Esophagus muscularis mucosa (tissue), 4 donors: Measurements from ENCODE around the gene GABRR2. TPM values are rescaled to one million over a fixed set of nuclear protein-coding genes. Genes with fewer than 3 reads are reported as not detected.
"Not testable (repeated sequence)": the region's sequence is repeated elsewhere in the genome, so short reads cannot be mapped to it uniquely, and the experiment has no call there.

Source experiments
- DNase-seq: peaks from one replicate; pipeline ENCODE4 v3.0.0-alpha.2; 2017; ENCODE audit errors: extremely low spot score
- H3K27ac ChIP-seq, 4 donors: fragments of 200-600 bp; sonication (generic); replicated peaks in 1 of 4; 1 replicate in 3 of 4; 2 replicates in 1 of 4; pipeline ENCODE4 v1.5.1; 2016 to 2019; ENCODE audit warnings: mild to moderate bottlenecking in 1 of 4
- H3K27me3 ChIP-seq, 4 donors: fragments of 200-600 bp; sonication (generic); one replicate each; pipeline versions ENCODE4 v1.5.1 to v1.6.0; 2016 to 2019
- H3K36me3 ChIP-seq, 4 donors: fragments of 200-600 bp; sonication (generic); one replicate each; pipeline ENCODE4 v1.5.1; 2016 to 2019
- H3K4me1 ChIP-seq, 4 donors: fragments of 200-600 bp; sonication (generic); one replicate each; pipeline ENCODE4 v1.5.1; 2016 to 2019
- H3K4me3 ChIP-seq, 4 donors: fragments of 200-600 bp; sonication (generic); 1 replicate in 2 of 4; 2 replicates in 2 of 4; pipeline ENCODE4 v1.5.1; 2016 to 2019; ENCODE audit warnings: mild to moderate bottlenecking in 4 of 4, moderate library complexity in 1 of 4
- H3K9me3 ChIP-seq, 4 donors: fragments of 200-600 bp; sonication (generic); 1 replicate in 3 of 4; 2 replicates in 1 of 4; pipeline ENCODE4 v1.5.1; 2016 to 2019
- CTCF ChIP-seq, 3 experiments: fragments of 200-600 bp in 2 of 3; fragments of 450-650 bp in 1 of 3; sonication (generic) in 2 of 3; IDR thresholded peaks; one replicate each; pipeline ENCODE4 v1.5.1; 2017 to 2019; ENCODE audit warnings: antibody characterized with exemption in 3 of 3, mild to moderate bottlenecking in 2 of 3, moderate library complexity in 1 of 3
- EP300 ChIP-seq: sonication (generic); formaldehyde crosslinking; IDR thresholded peaks from one replicate; pipeline ENCODE4 v1.6.1; 2017; ENCODE audit warnings: antibody characterized with exemption
- POLR2A ChIP-seq: fragments of 450-650 bp; IDR thresholded peaks from one replicate; pipeline ENCODE4 v1.6.1; 2017; ENCODE audit warnings: antibody characterized with exemption, moderate library complexity, mild to moderate bottlenecking, low read depth
- POLR2AphosphoS5 ChIP-seq, 2 donors: sonication (generic); formaldehyde crosslinking; IDR thresholded peaks; one replicate each; pipeline ENCODE4 v1.6.1; 2017; ENCODE audit warnings: antibody characterized with exemption in 2 of 2
- WGBS: methylation state at CpG from one replicate; pipeline ENCODE4 v1.1.5; 2018; 5-methylcytosine and 5-hydroxymethylcytosine counted together
- intact Hi-C: fragments of 100-400 bp; cut with DNase I; formaldehyde crosslinking; loops from one replicate; pipeline ENCODE4 v1.15.1; 2023
- total RNA-seq, 4 donors: library from RNA; depleted of rRNA; stranded (reverse); fragments of >200 nt; gene quantifications; one replicate each; pipeline versions ENCODE4 v1.1.0 to v1.2.1, GENCODE V29; 2016

GABRR2 gene
- total RNA-seq, 4 donors from 2014 or later: 0.33 to 0.46 (median 0.45) TPM; not detected in 1

DNA sequence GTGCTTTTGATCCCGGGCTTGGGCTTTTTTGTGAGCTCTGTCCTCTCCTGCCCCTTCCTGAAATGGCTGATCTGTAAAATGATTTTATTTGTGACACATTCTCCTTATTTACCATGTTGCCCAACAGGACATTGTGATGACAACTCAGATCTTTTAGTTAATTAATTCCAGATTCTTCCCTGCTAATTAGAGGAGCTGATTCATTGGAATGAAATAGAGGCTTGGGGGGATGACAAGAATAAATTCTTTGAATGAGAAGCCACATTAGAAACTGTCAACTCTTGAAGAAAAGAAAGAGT, 71.8 kb downstream of the GABRR2 start:
- H3K27ac ChIP-seq: no peak overlapping the region
- H3K4me1 ChIP-seq: peaks cover 0 to 10% (median 3%) of the 10 kb centered on the region in 4 donors
- H3K27me3 ChIP-seq: no peaks in the 10 kb centered on the region
- no peak for DNase-seq
- H3K4me3 ChIP-seq: no peak overlapping the region
- intact Hi-C loops: loop anchor here (2.0 kb wide), 1 partner anchor 260 kb away; no protein-coding TSS in a partner anchor
- 38% methylated on average over 1 of the region's 1 CpG for WGBS
- H3K36me3 ChIP-seq: no peaks in the 10 kb centered on the region
- TF ChIP-seq POLR2AphosphoS5 (IDR thresholded peaks at IDR 0.05) (no peak), POLR2A (no peak), CTCF (IDR thresholded peaks at IDR 0.05) (no peak), EP300 (no peak)
- no peaks in the 10 kb centered on the region for H3K9me3 ChIP-seq

- H3K9me3 ChIP-seq: no peaks in the 10 kb centered on the region
- intact Hi-C loops: loop anchor here (1.0 to 2.0 kb wide), 2 partner anchors 120 to 260 kb away; no protein-coding TSS in a partner anchor
- DNase-seq: peak; percentile 66
- 14% methylated on average over 3 of the region's 3 CpGs for WGBS
- peaks cover 0 to 10% (median 3%) of the 10 kb centered on the region in 4 donors for H3K4me1 ChIP-seq
- H3K27ac ChIP-seq: no peak overlapping the region
- H3K27me3 ChIP-seq: no peaks in the 10 kb centered on the region
- no peak overlapping the region for H3K4me3 ChIP-seq
- no peaks in the 10 kb centered on the region for H3K36me3 ChIP-seq
- TF ChIP-seq EP300 (no peak), CTCF (IDR thresholded peaks at IDR 0.05) (peak; percentile 50 to 61 (median 55)), POLR2A (no peak), POLR2AphosphoS5 (IDR thresholded peaks at IDR 0.05) (no peak)
These were observed 72.3 kb downstream of the GABRR2 start for GRCh38 chr6:89242574-89243330.

DNA sequence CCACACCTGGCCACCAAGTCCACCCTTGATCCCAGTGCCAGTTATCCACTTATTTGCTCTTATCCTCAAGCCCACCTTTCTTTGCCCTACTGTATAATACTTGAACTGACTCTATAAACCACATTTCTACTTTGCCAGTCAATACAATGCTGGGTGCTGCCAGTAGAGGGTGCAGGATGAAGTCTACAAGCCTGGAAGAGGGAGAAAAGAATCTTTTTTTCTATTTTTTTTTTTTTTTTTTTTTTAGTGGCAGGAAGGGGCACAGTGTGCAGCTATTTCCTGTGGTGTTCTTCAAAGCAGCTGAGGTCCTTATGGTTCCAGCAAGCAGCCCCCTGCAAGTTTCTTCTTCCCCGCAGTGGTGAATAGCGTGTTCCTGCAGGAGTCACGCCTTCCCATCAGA, 75.8 kb downstream of the GABRR2 start:
- 76% methylated on average over 3 of the region's 3 CpGs for WGBS

DNA sequence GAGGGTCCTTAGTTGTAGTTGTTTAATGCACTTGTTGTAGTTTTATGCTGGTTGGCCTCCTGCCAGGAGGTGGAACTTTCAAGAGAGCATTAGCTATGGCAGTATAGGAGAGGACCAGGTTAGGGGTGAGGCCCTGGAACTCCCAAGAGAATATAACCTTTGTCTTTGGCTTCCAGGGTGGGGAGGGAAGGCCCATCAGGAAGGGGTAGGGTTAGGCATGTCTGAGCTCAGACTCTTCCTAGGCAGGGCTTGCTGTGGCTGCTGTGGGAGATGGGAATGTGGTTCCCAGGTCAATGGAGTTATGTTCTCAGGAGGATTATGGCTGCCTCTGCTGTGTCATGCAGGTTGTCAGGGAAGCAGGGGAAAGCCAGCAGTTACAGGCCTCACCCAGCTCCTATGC, 77.9 kb downstream of the GABRR2 start:
- intact Hi-C loops: no loop called here
- peak; percentile 77 for DNase-seq
- TF ChIP-seq POLR2AphosphoS5 (IDR thresholded peaks at IDR 0.05): no peak
- TF ChIP-seq CTCF (IDR thresholded peaks at IDR 0.05): no peak
- TF ChIP-seq POLR2A: no peak
- no peak for TF ChIP-seq EP300
- Histone ChIP-seq H3K27me3 (no peaks in the 10 kb centered on the region), H3K4me3 (no peak overlapping the region), H3K9me3 (peaks cover 0 to 14% (median 3%) of the 10 kb centered on the region in 4 donors), H3K27ac (no peak overlapping the region), H3K36me3 (no peaks in the 10 kb centered on the region), H3K4me1 (peaks cover 0 to 2% (median under 1%) of the 10 kb centered on the region in 4 donors)

More for the DNA sequence above, 75.8 kb downstream of the GABRR2 start:
- TF ChIP-seq CTCF (IDR thresholded peaks at IDR 0.05): peak in 1 of 3 experiments; percentile 14
- no peak for TF ChIP-seq EP300
- intact Hi-C loops: no loop called here
- no peak overlapping the region for H3K4me3 ChIP-seq
- no peak overlapping the region for H3K27ac ChIP-seq
- no peaks in the 10 kb centered on the region for H3K36me3 ChIP-seq
- H3K9me3 ChIP-seq: peaks cover 0 to 14% (median 3%) of the 10 kb centered on the region in 4 donors
- peaks cover 0 to 10% (median 3%) of the 10 kb centered on the region in 4 donors for H3K4me1 ChIP-seq
- H3K27me3 ChIP-seq: no peaks in the 10 kb centered on the region
- DNase-seq: peak; percentile 62

DNA sequence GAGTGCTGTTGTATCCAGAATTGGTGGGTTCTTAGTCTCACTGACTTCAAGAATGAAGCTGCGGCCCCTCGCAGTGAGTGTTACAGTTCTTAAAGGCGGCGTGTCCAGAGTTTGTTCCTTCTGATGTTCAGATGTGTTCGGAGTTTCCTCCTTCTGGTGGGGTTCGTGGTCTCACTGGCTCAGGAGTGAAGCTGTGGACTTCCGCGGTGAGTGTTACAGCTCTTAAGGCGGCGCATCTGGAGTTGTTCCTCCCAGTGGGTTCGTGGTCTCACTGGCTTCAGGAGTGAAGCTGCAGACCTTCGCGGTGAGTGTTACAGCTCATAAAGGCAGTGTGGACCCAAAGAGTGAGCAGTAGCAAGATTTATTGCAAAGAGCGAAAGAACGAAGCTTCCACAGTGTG, 81.5 kb downstream of the GABRR2 start:
- peak; percentile 57 for DNase-seq
- 78% methylated on average over 15 of the region's 15 CpGs for WGBS
- H3K9me3 ChIP-seq: peaks cover 0 to 14% (median 3%) of the 10 kb centered on the region in 4 donors
- intact Hi-C loops, H3K27ac ChIP-seq, H3K4me1 ChIP-seq, H3K36me3 ChIP-seq, H3K27me3 ChIP-seq, H3K4me3 ChIP-seq: not testable (repeated sequence)
